ENCODE results near the gene CHAT.

Gene CHAT

DNA sequence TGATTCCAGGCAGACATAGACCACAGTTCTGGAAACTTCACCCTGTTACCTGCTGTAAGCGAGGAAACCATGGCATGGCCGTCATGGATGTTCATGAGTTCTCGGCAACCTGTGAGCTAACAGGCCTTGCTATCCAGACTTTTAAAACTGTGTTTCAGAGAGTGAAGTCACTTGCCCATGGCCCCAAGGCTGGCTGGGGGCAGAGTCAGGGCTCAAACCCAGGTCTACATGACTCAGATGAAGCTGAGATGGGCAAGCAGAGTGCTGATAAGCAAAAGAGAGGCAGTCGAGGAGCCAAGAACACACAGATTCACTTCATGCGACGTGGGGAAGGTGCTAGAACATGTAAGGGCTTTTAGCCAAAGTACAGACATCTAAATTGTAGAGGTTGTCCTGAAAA is 97.1 kb downstream of the CHAT start:
- no peak overlapping the region for H3K4me3 ChIP-seq (ENCODE audit: low read depth, low read length)
- TF ChIP-seq, protein P1, sequence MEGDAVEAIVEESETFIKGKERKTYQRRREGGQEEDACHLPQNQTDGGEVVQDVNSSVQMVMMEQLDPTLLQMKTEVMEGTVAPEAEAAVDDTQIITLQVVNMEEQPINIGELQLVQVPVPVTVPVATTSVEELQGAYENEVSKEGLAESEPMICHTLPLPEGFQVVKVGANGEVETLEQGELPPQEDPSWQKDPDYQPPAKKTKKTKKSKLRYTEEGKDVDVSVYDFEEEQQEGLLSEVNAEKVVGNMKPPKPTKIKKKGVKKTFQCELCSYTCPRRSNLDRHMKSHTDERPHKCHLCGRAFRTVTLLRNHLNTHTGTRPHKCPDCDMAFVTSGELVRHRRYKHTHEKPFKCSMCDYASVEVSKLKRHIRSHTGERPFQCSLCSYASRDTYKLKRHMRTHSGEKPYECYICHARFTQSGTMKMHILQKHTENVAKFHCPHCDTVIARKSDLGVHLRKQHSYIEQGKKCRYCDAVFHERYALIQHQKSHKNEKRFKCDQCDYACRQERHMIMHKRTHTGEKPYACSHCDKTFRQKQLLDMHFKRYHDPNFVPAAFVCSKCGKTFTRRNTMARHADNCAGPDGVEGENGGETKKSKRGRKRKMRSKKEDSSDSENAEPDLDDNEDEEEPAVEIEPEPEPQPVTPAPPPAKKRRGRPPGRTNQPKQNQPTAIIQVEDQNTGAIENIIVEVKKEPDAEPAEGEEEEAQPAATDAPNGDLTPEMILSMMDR (IDR thresholded peaks at IDR 0.05; ENCODE audit: low read depth, low read length, missing control alignments): no peak
- no peak for DNase-seq (ENCODE audit: low read depth)

GRCh38 chr10:49711481-49711880 is 97.6 kb downstream of the CHAT start:
- no peak overlapping the region for H3K4me3 ChIP-seq (ENCODE audit: low read depth, low read length)
- no peak for DNase-seq (ENCODE audit: low read depth)
- TF ChIP-seq, protein P1 (IDR thresholded peaks at IDR 0.05; ENCODE audit: low read depth, low read length, missing control alignments): no peak

DNA sequence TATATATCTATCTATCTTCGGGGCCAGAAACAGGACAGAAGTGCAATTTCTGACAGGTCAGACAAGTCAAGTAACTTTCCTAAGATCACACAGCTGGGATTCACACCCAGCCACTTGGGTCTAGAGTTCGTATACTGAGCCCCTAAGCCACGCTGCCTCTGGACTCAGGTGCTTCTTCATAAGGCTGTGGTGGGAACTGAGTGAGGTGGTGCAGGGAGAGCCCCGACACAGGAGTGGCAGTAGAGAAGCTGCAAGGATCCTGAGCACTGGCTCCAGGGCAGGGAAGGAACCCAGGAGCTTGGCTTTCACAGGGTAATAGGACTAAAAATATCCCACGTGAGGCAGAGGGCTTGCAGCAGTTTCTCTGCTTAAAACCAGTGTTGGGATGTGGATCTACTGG is 99.4 kb downstream of the CHAT start:
- H3K4me3 ChIP-seq (ENCODE audit: low read depth, low read length): no peak overlapping the region
- TF ChIP-seq, protein P1 (IDR thresholded peaks at IDR 0.05; ENCODE audit: low read depth, low read length, missing control alignments): no peak
- no peak for DNase-seq (ENCODE audit: low read depth)

Measured in GM12864 (cell line).